ENCODE results near the gene CCDC127. TPM values are rescaled to one million over a fixed set of nuclear protein-coding genes. Genes with fewer than 3 reads are reported as not detected.
"Not testable (repeated sequence)": the region's sequence is repeated elsewhere in the genome, so short reads cannot be mapped to it uniquely, and the experiment has no call there.

Gene CCDC127
- total and polyA plus RNA-seq, 2 donors, result 5.7 to 6.5 TPM

DNA sequence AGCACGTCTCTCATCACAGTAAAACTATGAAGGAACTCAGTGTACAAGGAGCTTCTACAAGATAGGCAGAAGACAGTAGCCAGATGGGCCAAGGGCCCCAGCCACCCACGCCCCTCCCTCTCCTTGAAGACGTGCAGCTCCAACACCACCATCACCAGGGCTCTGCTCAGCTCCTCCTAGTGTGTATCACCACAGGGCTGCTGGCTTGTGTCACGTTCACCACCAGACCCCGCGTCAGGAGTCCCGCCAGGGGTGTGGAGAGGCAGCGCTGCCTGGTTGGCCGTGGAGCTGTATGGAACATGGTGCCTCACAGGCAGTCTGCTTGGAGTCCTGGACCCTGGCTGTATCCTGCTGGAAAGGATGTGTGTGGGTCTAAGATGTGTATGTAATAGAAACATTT lies 32.4 kb upstream of the CCDC127 start:
- not testable (repeated sequence) for H3K36me3 ChIP-seq (ENCODE audit: insufficient read depth); H3K27ac ChIP-seq (ENCODE audit: low read depth); H3K4me3 ChIP-seq (ENCODE audit: low read depth, low read length); DNase-seq (ENCODE audit: extremely low spot score); H3K4me1 ChIP-seq (ENCODE audit: insufficient read depth)
- WGBS, result 77% methylated on average over 4 of the region's 9 CpGs

DNA sequence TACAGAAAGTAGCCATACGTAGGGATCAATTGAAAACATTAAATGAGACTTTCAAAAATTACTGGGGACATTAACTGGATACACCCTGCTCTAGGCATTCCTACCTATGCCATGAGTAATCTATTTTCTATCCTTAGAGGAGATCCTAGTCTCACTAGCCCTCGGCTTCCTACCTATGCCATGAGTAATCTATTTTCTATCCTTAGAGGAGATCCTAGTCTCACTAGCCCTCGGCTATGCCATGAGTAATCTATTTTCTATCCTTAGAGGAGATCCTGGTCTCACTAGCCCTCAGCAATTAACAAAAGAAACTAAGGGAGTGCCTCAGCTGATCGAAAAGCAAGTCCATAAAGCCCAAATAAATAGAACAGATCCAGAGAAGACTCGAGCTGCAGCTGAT lies 27.8 kb upstream of the CCDC127 start:
- not testable (repeated sequence) for H3K4me3 ChIP-seq (ENCODE audit: low read depth, low read length); DNase-seq (ENCODE audit: extremely low spot score); H3K4me1 ChIP-seq (ENCODE audit: insufficient read depth); H3K27ac ChIP-seq (ENCODE audit: low read depth); H3K36me3 ChIP-seq (ENCODE audit: insufficient read depth)
- 95% methylated on average over 5 of the region's 5 CpGs for WGBS

DNA sequence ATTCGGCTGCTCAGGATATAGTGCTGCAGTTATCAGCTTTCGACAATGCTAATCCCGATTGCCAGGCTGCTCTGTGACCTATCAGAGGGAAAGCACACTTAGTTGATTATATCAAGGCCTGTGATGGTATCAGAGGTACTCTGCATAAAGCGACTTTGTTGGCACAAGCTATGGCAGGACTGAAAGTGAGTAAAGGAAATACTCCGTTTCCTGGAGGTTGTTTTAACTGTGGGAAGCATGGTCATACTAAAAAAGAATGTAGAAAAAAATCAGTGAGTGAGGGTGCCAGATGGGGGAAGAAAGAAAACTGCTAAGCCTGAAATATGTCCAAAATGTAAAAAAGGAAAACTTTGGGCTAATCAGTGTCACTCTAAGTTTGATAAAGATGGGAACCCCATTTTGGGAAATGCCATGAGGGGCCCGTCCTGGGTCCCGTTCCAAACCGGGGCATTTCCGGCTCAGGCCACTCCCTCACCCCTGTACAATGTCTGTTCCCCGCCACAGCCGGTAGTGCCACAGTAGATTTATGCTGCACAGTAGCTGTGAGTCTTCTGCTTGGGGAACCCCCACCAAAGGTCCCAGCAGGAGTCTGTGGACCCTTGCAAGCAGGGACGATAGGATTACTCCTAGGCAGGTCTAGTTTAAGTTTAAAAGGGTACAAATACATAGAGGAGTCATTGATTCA lies 25.9 kb upstream of the CCDC127 start:
- not testable (repeated sequence) for H3K36me3 ChIP-seq (ENCODE audit: insufficient read depth); H3K4me1 ChIP-seq (ENCODE audit: insufficient read depth); DNase-seq (ENCODE audit: extremely low spot score); H3K4me3 ChIP-seq (ENCODE audit: low read depth, low read length); H3K27ac ChIP-seq (ENCODE audit: low read depth)
- WGBS, result 73% methylated on average over 12 of the region's 12 CpGs

DNA sequence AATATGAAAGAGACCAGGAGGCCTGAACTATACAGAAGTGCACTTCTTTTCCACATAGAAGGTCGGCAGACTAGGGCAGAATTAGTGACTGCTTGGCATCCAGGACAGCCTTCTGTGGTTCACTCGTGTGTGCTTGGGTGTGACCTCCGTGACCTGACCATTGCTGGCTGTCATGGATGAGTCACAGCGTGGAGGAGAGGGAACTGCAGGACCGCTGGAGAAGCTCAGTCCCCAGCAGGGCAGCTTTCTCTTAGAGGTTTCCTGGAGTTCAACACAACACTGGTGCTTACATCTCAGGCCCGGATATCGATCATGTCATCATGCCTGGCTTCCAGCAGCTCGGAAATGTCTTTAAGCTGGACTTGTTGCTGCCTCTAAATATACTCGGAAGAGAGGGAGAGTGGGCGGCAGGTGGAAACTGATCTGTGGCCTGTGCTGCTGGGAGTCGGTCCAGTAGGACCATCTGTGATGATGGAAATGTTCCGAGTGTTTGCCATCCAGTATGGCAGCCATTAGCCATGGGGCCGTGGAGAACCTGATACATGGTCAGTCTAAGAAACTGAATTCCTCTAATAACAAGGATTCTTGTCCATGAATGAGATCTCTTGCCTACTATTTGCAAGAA lies 23.2 kb upstream of the CCDC127 start:
- DNase-seq (ENCODE audit: extremely low spot score); H3K27ac ChIP-seq (ENCODE audit: low read depth); H3K4me3 ChIP-seq (ENCODE audit: low read depth, low read length); H3K4me1 ChIP-seq (ENCODE audit: insufficient read depth); H3K36me3 ChIP-seq (ENCODE audit: insufficient read depth): not testable (repeated sequence)
- 86% methylated on average over 13 of the region's 13 CpGs for WGBS

DNA sequence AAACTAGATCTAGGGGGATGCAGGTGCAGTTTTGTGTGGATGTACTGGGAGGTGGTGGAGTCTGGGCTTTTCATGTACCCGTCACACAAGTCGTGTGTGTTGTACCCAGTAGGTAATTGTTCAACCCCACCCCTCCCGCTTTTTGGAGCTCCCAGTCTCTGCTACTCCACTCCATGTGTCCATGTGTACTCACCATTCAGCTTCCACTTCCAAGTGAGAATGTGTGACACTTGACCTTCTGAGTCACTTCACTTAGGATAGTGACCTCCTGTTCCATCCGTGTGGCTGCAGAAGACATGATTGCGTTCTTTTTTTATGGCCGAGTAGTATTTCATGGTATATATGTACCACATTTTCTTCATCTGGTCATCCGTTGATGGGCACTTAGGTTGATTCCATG lies 22.6 kb upstream of the CCDC127 start:
- not testable (repeated sequence) for H3K4me1 ChIP-seq (ENCODE audit: insufficient read depth); H3K4me3 ChIP-seq (ENCODE audit: low read depth, low read length); H3K27ac ChIP-seq (ENCODE audit: low read depth); DNase-seq (ENCODE audit: extremely low spot score); H3K36me3 ChIP-seq (ENCODE audit: insufficient read depth)
- 96% methylated on average over 7 of the region's 7 CpGs for WGBS

DNA sequence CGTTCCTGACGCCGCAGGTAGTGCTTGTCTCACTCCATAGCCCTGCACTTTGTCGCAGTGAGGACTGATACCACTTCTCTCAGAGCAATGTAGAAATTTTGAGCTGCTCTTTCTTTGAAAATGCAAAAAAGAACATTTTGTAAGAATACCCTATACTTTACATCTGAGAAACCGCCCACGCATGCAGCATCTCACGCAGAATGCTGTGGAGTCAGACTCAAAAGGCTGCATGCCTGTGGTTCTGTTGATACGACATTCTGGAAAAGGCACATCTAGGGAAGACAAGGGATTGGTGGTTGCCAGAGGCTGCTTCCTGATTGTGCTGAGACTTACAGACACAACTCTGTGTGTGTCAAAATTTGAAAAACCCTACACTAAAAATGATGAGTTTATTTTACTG lies 20.0 kb upstream of the CCDC127 start:
- not testable (repeated sequence) for H3K4me3 ChIP-seq (ENCODE audit: low read depth, low read length); DNase-seq (ENCODE audit: extremely low spot score); H3K36me3 ChIP-seq (ENCODE audit: insufficient read depth); H3K27ac ChIP-seq (ENCODE audit: low read depth); H3K4me1 ChIP-seq (ENCODE audit: insufficient read depth)
- 97% methylated on average over 8 of the region's 8 CpGs for WGBS

DNA sequence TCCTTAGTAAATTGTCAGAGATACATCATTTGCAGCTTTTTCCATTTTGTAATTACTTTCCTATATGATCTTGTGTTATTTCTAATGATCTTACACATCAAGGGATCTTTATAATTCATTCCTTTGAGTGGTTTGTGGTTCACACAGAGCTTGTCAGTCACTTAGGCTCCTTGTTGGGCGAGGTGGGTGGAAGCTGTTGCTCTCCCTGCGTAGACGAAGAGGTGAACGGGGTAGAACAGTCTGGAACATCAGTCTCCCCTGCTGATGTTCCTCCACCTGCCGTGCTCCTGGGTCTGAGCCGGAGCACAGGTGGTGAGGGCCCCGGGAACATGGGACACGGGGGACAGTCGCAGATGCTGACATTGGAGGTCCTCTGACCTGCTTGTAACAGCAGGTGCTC lies 17.6 kb upstream of the CCDC127 start:
- not testable (repeated sequence) for DNase-seq (ENCODE audit: extremely low spot score)

DNA sequence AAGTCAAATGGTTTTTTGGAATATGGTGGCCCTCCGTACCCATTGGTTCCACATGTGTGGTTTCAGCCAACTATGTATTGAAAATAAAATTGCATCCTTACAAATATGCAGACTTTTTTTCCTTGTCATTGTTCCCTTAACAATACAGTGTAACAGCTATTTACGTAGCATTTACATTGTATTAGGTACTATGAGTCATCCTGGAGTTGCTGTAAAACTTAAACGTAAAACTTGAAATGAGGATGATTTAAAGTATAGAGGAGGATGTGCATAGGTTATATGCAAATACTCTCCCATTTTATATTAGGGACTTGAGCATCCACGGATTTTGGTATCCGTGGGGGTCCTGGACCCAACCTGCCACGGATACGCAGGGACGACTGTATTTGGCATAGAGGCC lies 16.5 kb upstream of the CCDC127 start:
- Histone ChIP-seq H3K4me1 (ENCODE audit: insufficient read depth) (no peaks in the 10 kb centered on the region), H3K4me3 (ENCODE audit: low read depth, low read length) (no peak overlapping the region), H3K27ac (ENCODE audit: low read depth) (no peak overlapping the region), H3K36me3 (ENCODE audit: insufficient read depth) (peaks cover 3% of the 10 kb centered on the region)
- WGBS, result 84% methylated on average over 8 of the region's 8 CpGs
- no peak for DNase-seq (ENCODE audit: extremely low spot score)

More for the DNA sequence above, 17.6 kb upstream of the CCDC127 start:
- over 99% methylated on average over 7 of the region's 9 CpGs for WGBS
- not testable (repeated sequence) for H3K4me1 ChIP-seq (ENCODE audit: insufficient read depth); H3K27ac ChIP-seq (ENCODE audit: low read depth); H3K4me3 ChIP-seq (ENCODE audit: low read depth, low read length); H3K36me3 ChIP-seq (ENCODE audit: insufficient read depth)

DNA sequence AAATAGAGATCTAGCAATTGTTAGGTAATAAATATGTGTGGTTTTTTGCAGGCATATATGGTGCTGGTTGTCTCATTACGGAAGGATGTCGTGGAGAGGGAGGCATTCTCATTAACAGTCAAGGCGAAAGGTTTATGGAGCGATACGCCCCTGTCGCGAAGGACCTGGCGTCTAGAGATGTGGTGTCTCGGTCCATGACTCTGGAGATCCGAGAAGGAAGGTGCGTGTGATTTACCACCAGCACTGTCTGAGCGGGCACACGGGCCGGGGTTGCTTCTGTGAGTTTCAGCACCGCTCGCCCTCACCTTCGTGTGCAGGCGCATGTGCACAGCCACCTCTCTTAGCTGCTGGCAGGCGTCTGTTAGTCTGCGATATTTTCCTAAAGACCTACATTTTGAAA lies 15.5 kb upstream of the CCDC127 start:
- 94% methylated on average over 20 of the region's 20 CpGs for WGBS
- not testable (repeated sequence) for DNase-seq (ENCODE audit: extremely low spot score); H3K4me3 ChIP-seq (ENCODE audit: low read depth, low read length); H3K27ac ChIP-seq (ENCODE audit: low read depth); H3K36me3 ChIP-seq (ENCODE audit: insufficient read depth); H3K4me1 ChIP-seq (ENCODE audit: insufficient read depth)

DNA sequence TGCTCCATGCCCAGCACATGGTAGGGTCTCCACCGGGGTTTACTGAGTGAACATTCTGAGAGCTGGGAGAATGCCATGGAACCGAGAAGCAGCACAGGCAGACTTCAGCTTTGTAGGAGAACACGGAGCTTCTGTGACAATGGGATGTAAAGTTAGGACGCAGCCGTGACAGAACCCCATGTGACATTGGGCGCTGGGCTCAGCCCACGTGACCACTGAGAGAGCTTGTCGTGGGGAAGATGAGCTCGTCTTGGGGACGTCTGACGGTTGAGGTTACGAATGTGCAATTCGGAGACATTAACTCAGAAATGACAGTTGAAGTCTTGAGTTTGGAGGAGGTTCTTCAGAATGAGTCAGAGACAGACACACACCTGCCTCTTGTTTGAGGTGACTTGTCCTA lies 13.7 kb upstream of the CCDC127 start:
- DNase-seq (ENCODE audit: extremely low spot score), result no peak
- no peak overlapping the region for H3K27ac ChIP-seq (ENCODE audit: low read depth)
- peaks cover 4% of the 10 kb centered on the region for H3K36me3 ChIP-seq (ENCODE audit: insufficient read depth)
- 89% methylated on average over 13 of the region's 13 CpGs for WGBS
- no peak overlapping the region for H3K4me3 ChIP-seq (ENCODE audit: low read depth, low read length)
- no peaks in the 10 kb centered on the region for H3K4me1 ChIP-seq (ENCODE audit: insufficient read depth)

DNA sequence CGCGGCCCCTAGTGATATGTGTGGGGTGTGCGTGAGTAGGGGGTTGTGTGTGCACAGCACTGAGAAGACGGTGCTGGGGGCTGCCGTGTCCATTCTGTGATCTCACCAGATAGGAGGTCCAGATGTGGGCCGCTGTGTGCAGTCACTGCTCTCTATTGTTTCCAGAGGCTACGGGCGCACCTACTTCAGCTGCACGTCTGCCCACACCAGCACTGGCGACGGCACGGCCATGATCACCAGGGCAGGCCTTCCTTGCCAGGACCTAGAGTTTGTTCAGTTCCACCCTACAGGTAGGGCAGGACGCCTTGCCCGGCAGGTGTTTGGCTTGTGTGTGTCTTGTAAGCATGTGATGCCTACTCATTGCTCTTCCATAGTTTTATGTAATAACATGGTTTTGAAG lies 12.8 kb upstream of the CCDC127 start:
- no peaks in the 10 kb centered on the region for H3K4me1 ChIP-seq (ENCODE audit: insufficient read depth)
- no peak for DNase-seq (ENCODE audit: extremely low spot score)
- no peak overlapping the region for H3K4me3 ChIP-seq (ENCODE audit: low read depth, low read length)
- H3K27ac ChIP-seq (ENCODE audit: low read depth), result no peak overlapping the region
- 94% methylated on average over 14 of the region's 14 CpGs for WGBS
- H3K36me3 ChIP-seq (ENCODE audit: insufficient read depth), result peaks cover 6% of the 10 kb centered on the region

DNA sequence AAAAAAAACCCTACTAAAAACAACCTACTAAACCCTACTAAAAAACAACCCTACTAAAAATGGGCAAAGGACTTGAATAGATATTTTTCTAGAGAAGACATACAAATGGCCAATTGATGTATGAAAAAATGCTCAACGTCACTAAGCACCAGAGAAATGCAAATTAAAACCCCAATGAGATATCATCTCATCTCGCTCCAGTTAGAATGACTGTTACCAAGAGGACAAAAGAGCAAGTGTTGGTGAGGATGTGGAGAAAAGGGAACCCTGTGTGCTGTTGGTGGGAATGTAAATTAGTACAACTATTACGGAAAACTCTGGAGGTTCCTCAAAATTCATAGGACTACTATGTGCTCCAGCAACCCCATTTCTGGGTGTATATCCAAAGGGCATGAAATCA lies 10.9 kb upstream of the CCDC127 start:
- H3K36me3 ChIP-seq (ENCODE audit: insufficient read depth), result peaks cover 6% of the 10 kb centered on the region
- DNase-seq (ENCODE audit: extremely low spot score), result no peak
- no peak overlapping the region for H3K27ac ChIP-seq (ENCODE audit: low read depth)
- WGBS, result 83% methylated on average over 3 of the region's 3 CpGs
- no peak overlapping the region for H3K4me3 ChIP-seq (ENCODE audit: low read depth, low read length)
- no peaks in the 10 kb centered on the region for H3K4me1 ChIP-seq (ENCODE audit: insufficient read depth)

DNA sequence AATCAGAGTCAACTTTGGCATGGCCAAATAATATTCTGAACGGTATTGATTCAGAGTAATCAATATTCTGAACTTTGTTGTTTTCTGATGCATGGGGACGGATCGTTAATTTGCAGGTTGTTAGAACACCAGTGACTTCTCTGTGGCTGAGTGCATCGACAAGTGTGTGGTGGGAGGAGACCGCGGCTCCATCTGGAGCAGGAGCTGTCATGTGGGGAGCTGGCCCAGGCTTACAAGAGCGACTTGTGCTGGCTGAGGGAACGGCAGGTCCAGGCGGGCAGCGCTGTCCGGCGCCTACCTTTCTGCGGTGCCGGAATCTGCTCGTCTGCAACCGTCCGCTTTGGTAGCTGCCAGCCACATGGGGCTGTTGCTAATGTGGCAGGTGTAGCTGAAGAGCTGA lies 9.4 kb upstream of the CCDC127 start:
- WGBS, result 91% methylated on average over 12 of the region's 17 CpGs
- not testable (repeated sequence) for H3K27ac ChIP-seq (ENCODE audit: low read depth); H3K4me1 ChIP-seq (ENCODE audit: insufficient read depth); H3K36me3 ChIP-seq (ENCODE audit: insufficient read depth); DNase-seq (ENCODE audit: extremely low spot score); H3K4me3 ChIP-seq (ENCODE audit: low read depth, low read length)

DNA sequence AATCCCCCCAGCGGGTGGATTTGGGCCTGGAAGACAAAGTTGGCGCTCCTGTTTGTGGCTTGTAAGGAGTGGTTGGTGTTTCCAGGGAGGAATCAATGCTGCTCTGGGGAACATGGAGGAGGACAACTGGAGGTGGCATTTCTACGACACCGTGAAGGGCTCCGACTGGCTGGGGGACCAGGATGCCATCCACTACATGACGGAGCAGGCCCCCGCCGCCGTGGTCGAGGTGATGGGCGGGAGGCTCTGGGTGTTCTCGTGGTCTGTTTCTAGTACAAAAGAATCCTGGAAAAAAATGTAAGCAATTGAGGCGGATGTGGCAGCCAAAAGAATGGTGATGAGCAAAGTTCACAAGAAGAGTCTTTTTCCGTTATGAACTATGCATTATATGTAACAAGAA lies 7.4 kb upstream of the CCDC127 start:
- WGBS, result 96% methylated on average over 14 of the region's 14 CpGs
- DNase-seq (ENCODE audit: extremely low spot score), result no peak
- peaks cover 4% of the 10 kb centered on the region for H3K36me3 ChIP-seq (ENCODE audit: insufficient read depth)
- H3K4me1 ChIP-seq (ENCODE audit: insufficient read depth), result no peaks in the 10 kb centered on the region
- H3K27ac ChIP-seq (ENCODE audit: low read depth), result no peak overlapping the region
- no peak overlapping the region for H3K4me3 ChIP-seq (ENCODE audit: low read depth, low read length)

Measured in urinary bladder (tissue), 4 donors.